Lower leg skin (tissue), 4 donors: ENCODE data around the gene FILIP1L. TPM values are rescaled to one million over a fixed set of nuclear protein-coding genes. Genes with fewer than 3 reads are reported as not detected.

Source experiments
- DNase-seq, 2 donors: peaks; one replicate each; pipeline ENCODE4 v3.0.0-alpha.2; 2019; ENCODE audit warnings: low spot score in 2 of 2
- H3K4me3 ChIP-seq: fragments of 200-600 bp; sonication (generic); 2 replicates; pipeline ENCODE4 v1.5.1; 2017; ENCODE audit warnings: mild to moderate bottlenecking, low read depth; ENCODE audit not compliant: poor library complexity, severe bottlenecking
- POLR2A ChIP-seq, 2 donors: fragments of 450-650 bp; IDR thresholded peaks; one replicate each; pipeline ENCODE4 v1.6.1; 2016 to 2017; ENCODE audit warnings: antibody characterized with exemption in 2 of 2, mild to moderate bottlenecking in 1 of 2, moderate library complexity in 1 of 2
- WGBS, 2 donors: methylation state at CpG; one replicate each; pipeline ENCODE4 v1.1.5; 2018; 5-methylcytosine and 5-hydroxymethylcytosine counted together
- intact Hi-C: fragments of 100-400 bp; cut with DNase I; formaldehyde crosslinking; loops from one replicate; pipeline ENCODE4 v1.15.0; 2023; ENCODE audit warnings: low total_unique reads
- total RNA-seq, 4 donors: library from RNA; depleted of rRNA; stranded (reverse); fragments of >200 nt; gene quantifications; one replicate each; pipeline ENCODE4 v1.1.0, GENCODE V29; 2016
- TF ChIP-seq, protein P1 (sequence below), 3 donors: fragments of 450-650 bp; IDR thresholded peaks; one replicate each; pipeline ENCODE4 v1.5.1; 2016; ENCODE audit warnings: antibody characterized with exemption in 3 of 3, mild to moderate bottlenecking in 3 of 3, moderate library complexity in 2 of 3

Gene FILIP1L
- total RNA-seq, 4 donors from 2014 or later = 17.5 to 33.9 (median 22.1) TPM

DNA sequence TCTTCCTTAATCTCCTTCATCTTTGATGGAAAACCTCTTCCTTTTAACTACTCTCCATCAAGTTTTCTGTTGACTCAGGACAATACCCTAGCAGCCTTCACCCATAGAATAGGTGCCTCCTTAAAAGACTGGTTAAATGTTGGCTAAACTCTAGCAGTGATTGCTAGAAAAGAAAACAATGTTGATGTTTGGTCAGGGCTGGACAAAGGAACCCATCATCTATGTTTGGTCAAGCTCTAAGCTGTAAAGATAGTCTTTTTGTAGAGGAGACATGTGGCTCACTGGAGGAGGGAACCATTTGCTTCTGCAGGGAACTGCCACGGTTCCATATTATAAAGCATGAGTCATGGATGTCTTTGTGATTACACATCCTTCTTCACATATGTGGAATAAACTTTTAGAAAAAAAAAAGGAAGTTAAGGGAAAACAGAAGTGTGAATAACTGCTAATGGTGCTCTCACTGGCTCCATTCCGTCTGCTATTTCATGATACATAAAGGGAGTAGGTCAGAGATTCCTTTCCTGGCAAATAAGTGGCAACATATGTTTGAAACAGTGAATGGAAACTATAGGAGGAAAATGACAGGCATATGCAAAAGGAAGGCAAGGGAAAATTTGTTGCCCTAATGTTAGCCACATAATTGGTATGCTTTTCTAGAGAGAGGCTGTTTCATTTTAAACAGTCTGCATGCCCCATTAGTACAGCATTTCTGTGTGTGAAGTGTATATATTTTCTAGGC, 218.4 kb downstream of the FILIP1L start:
- DNase-seq = no peak
- WGBS, 2 donors = 34 to 38% methylated on average over 2 of the region's 2 CpGs
- TF ChIP-seq POLR2A (IDR thresholded peaks at IDR 0.05) = no peak
- TF ChIP-seq, protein P1, sequence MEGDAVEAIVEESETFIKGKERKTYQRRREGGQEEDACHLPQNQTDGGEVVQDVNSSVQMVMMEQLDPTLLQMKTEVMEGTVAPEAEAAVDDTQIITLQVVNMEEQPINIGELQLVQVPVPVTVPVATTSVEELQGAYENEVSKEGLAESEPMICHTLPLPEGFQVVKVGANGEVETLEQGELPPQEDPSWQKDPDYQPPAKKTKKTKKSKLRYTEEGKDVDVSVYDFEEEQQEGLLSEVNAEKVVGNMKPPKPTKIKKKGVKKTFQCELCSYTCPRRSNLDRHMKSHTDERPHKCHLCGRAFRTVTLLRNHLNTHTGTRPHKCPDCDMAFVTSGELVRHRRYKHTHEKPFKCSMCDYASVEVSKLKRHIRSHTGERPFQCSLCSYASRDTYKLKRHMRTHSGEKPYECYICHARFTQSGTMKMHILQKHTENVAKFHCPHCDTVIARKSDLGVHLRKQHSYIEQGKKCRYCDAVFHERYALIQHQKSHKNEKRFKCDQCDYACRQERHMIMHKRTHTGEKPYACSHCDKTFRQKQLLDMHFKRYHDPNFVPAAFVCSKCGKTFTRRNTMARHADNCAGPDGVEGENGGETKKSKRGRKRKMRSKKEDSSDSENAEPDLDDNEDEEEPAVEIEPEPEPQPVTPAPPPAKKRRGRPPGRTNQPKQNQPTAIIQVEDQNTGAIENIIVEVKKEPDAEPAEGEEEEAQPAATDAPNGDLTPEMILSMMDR (IDR thresholded peaks at IDR 0.05) = no peak
- intact Hi-C loops = no loop called here
- no peak overlapping the region for H3K4me3 ChIP-seq

DNA sequence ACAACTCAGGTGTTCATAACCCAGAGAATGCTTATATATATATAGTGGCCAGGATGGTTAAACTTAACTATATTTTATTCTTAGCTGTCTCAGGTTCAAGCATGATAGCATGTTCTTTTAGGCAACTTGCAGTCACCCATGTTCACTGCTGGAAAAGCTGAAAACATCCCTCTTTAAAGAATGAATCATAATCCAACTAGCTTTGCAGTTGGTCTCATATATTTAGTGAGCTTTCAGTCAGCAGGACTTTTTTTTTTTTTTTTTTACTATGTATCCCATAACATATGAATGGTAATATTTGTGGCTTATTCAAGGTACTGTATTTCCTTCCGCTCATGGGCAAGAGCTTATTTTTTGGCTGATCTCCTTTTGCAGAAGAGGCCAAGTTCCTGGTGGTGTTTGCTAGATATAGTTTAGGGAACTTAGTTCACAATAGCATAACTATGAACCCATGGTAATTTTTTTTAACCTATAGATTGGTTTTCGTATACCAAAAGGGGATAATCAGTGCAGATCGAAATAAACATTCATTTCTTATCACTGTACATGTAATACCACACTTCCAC, 219.1 kb downstream of the FILIP1L start:
- WGBS, 2 donors = 86 to 94% methylated on average over 3 of the region's 3 CpGs
- intact Hi-C loops = no loop called here
- no peak overlapping the region for H3K4me3 ChIP-seq
- no peak for DNase-seq
- TF ChIP-seq POLR2A (IDR thresholded peaks at IDR 0.05) = no peak
- TF ChIP-seq, protein P1 (IDR thresholded peaks at IDR 0.05) = no peak

DNA sequence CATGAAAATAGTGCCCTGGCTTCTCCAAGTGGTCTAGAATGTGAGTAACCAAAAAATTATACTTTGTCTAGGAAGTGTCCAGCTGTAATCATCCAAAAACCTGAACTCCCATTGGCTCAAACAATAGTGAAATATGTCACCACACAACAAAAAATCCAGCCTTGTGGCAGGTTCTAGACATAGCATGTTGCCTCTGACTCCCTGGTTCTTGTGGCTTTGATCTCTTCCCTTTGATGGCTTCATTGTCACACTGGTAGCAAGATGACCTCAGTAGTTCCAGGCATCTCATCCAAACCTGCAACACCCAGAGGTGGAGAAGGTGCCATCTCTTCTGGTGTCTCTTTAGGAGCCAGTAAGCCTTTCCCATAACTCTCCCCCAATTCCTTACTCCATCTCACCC, 222.0 kb downstream of the FILIP1L start:
- intact Hi-C loops = no loop called here
- DNase-seq = no peak
- no peak overlapping the region for H3K4me3 ChIP-seq
- TF ChIP-seq, protein P1 (IDR thresholded peaks at IDR 0.05) = no peak
- no peak for TF ChIP-seq POLR2A (IDR thresholded peaks at IDR 0.05)

DNA sequence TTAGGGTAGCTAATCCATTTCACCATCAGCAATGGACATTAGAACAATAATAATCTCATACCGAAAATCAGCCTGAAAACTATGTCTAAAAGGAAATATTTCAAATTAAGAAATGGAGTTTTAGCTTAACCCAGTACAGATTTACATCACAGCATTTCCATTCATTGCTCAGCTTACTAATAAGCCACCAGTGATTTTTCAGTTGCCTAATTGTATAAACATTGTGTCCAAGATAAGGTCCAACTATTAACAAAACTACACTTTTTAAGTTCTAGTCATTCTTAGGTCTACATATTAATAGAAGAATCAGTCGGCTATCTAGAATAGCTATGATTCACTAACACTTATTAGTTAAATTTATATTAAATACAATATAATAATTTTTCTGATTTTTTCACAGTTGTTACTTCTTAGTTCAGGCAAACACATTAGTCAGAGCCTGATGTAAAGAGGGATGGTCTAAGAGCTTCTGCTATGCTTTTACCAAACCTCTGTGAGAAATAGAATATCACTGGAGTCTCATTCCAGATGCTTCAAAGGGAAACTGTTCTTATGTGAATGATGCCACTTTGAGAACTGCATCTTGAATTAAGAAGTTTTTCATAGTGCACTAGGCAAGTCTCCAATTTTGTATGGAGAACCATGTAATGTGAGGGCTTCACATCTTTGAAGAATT, 222.6 kb downstream of the FILIP1L start:
- no peak for TF ChIP-seq POLR2A (IDR thresholded peaks at IDR 0.05)
- TF ChIP-seq, protein P1 (IDR thresholded peaks at IDR 0.05) = no peak
- no peak overlapping the region for H3K4me3 ChIP-seq
- no peak for DNase-seq
- 94 to 99% methylated on average over 2 of the region's 2 CpGs for WGBS, 2 donors
- intact Hi-C loops = no loop called here

DNA sequence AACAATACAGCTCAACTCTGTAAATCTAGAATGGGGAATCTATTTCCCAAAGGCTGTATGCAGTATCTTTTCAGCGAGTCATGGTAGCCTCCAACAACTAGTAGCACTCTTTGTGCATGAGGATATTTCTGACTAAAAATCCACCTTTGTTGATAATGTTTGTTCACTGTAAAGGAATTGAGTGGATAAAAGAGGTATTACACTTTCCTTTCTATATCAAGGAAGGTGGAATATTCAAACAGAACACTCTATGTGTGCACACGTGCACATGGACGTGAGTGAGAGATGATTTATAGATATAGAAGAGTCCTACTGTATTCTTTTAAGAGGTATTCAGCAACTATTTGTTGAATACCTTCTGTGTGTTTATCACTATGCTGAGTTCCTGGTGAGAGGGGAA, 228.4 kb downstream of the FILIP1L start:
- TF ChIP-seq, protein P1 (IDR thresholded peaks at IDR 0.05) = no peak
- no peak for TF ChIP-seq POLR2A (IDR thresholded peaks at IDR 0.05)
- 93 to 95% methylated on average over 3 of the region's 3 CpGs for WGBS, 2 donors
- DNase-seq = no peak
- intact Hi-C loops = no loop called here
- H3K4me3 ChIP-seq = no peak overlapping the region
